Lower lobe of right lung (tissue), 2 donors: Measurements from ENCODE around the gene PODXL2. TPM values are rescaled to one million over a fixed set of nuclear protein-coding genes. Genes with fewer than 3 reads are reported as not detected.

Experiments
- ATAC-seq, 2 donors: fragments of 200-7000 bp; cut with Tn5 transposase; one replicate each; pipeline ENCODE4 v1.9.1; 2020 to 2022; ENCODE audit warnings: mild to moderate bottlenecking in 2 of 2, moderate library complexity in 2 of 2
- DNase-seq: peaks from one replicate; pipeline ENCODE4 v3.0.0-alpha.2; 2020
- H3K27ac ChIP-seq: fragments of 200-600 bp; one replicate; pipeline ENCODE4 v1.8.0; 2022
- H3K27me3 ChIP-seq: fragments of 200-600 bp; one replicate; pipeline ENCODE4 v1.8.0; 2022; ENCODE audit warnings: low read depth
- H3K36me3 ChIP-seq: fragments of 200-600 bp; one replicate; pipeline ENCODE4 v1.8.0; 2022; ENCODE audit warnings: mild to moderate bottlenecking
- H3K4me1 ChIP-seq: fragments of 200-600 bp; one replicate; pipeline ENCODE4 v1.8.0; 2022
- H3K4me3 ChIP-seq: fragments of 200-600 bp; one replicate; pipeline ENCODE4 v1.8.0; 2022; ENCODE audit warnings: mild to moderate bottlenecking
- H3K9me3 ChIP-seq: fragments of 200-600 bp; one replicate; pipeline ENCODE4 v1.8.0; 2022
- intact Hi-C: fragments of 100-400 bp; cut with DNase I; formaldehyde crosslinking; loops from one replicate; pipeline ENCODE4 v1.11.0; 2022
- total RNA-seq: library from RNA; stranded (reverse); fragmentation: NEBNext Ultra II Directional; extraction: Animal tissue kit (Norgen Biotek cat#: 25700); gene quantifications from one replicate; pipeline ENCODE4 v1.2.1, GENCODE V29; 2021
- TF ChIP-seq, protein P1 (sequence below): fragments of 200-600 bp; IDR thresholded peaks from one replicate; pipeline ENCODE4 v1.8.0; 2022; ENCODE audit warnings: antibody characterized with exemption, mild to moderate bottlenecking
- donor health status: DM: no; HTN: yes; CAD: no; lungs with severe emphysema.

The PODXL2 gene
- total RNA-seq, 1 donor from 2014 or later = 2.2 TPM

DNA sequence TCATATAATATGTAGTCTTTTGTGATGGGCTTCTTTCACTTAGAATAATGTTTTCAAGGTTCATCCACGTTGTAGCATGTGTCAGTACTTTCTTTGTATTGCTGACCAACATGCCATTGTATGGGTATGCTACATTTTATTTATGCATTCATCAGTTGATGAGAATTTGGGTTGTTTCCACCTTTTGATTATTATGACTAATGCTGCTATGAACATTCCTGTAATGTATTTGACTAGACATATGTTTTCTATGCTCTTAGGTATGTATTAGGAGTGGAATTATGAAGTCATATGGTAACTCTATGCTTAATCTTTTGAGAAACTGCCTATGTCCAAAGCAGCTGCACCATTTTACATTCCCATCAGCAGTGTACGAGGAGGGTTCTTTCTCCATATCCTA, 3.2 kb upstream of the PODXL2 start:
- ATAC-seq = no peak
- intact Hi-C loops = no loop called here
- TF ChIP-seq, protein P1, sequence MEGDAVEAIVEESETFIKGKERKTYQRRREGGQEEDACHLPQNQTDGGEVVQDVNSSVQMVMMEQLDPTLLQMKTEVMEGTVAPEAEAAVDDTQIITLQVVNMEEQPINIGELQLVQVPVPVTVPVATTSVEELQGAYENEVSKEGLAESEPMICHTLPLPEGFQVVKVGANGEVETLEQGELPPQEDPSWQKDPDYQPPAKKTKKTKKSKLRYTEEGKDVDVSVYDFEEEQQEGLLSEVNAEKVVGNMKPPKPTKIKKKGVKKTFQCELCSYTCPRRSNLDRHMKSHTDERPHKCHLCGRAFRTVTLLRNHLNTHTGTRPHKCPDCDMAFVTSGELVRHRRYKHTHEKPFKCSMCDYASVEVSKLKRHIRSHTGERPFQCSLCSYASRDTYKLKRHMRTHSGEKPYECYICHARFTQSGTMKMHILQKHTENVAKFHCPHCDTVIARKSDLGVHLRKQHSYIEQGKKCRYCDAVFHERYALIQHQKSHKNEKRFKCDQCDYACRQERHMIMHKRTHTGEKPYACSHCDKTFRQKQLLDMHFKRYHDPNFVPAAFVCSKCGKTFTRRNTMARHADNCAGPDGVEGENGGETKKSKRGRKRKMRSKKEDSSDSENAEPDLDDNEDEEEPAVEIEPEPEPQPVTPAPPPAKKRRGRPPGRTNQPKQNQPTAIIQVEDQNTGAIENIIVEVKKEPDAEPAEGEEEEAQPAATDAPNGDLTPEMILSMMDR = no peak

DNA sequence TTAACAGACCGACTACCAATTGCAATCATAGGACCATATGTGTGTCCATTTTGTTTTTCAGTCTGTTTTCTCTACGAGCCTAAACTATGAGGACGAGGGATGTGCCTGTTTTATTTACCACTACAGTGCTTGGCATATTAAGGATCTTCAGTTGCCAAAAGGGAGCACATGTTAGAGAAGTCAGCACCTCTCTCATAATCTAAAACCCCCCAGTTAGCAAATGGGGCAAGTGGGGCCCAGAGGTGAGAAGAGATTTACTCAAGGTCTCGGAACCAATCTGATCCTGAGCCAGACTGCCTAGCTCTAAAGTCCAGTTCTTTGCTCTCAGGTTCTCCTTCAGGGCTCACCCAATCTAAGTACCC, 578 bp upstream of the PODXL2 start:
- no peak for DNase-seq
- no peak for ATAC-seq
- Histone ChIP-seq H3K4me3 (no peak overlapping the region), H3K4me1 (peaks cover 14% of the 10 kb centered on the region), H3K9me3 (no peaks in the 10 kb centered on the region), H3K27ac (no peak overlapping the region), H3K27me3 (peaks cover 33% of the 10 kb centered on the region), H3K36me3 (no peaks in the 10 kb centered on the region)
- TF ChIP-seq, protein P1 = no peak
- intact Hi-C loops = no loop called here

More for the DNA sequence above, 3.2 kb upstream of the PODXL2 start:
- Histone ChIP-seq H3K27ac (no peak overlapping the region), H3K36me3 (peaks cover 14% of the 10 kb centered on the region), H3K4me3 (no peak overlapping the region), H3K27me3 (peaks cover 12% of the 10 kb centered on the region), H3K4me1 (peaks cover 14% of the 10 kb centered on the region), H3K9me3 (no peaks in the 10 kb centered on the region)
- DNase-seq = no peak

DNA sequence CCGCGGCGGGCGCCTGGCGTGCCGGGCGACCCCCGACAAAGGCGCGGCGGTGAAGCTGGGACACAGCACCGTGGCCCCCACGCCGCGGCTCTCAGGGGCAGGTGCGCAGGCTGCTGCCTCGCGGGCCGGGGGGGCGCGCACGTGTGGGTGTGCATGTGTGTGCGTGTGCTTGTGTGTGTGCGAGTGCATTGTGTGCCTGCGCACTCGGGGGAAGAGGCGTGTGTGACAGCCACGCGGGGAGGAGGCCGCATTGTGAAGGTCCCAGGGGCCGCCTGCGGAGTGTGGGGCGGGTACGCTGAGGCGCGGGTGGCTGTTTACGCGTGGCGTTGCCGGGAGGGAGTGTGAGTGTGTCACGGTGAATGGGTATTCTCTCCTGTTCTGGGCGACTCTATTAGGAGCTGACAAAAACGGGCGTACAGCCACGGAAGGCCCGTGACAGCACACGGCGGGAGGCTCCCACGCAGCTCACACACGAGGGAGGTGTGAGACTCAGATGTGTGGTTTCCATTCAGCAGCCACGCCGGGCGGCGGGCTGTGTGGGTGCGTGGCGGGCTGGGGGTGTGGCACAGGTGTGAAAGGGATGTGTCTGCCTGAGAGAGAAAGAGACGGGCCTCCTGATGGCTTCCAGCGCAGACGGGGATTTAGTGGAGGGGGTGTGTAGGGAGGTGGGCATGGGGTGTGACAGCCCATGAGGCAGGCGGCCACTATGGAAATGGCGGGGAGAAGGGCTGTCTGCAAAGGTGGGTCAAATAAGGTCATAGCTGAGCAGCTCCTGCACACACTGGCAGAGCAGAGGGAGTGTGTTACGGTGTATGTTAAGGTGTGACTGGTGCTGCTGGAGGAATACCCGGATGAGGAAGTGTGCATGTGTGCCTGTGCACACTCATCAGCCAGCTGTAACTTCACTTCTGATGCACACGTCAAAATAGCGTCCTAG, 750 bp downstream of the PODXL2 start:
- peaks cover 14% of the 10 kb centered on the region for H3K4me1 ChIP-seq
- peak overlapping the region; percentile 57 for H3K4me3 ChIP-seq
- no peaks in the 10 kb centered on the region for H3K9me3 ChIP-seq
- no peak for DNase-seq
- intact Hi-C loops = no loop called here
- H3K27me3 ChIP-seq = peaks cover 33% of the 10 kb centered on the region
- H3K36me3 ChIP-seq = no peaks in the 10 kb centered on the region
- TF ChIP-seq, protein P1 = no peak
- no peak overlapping the region for H3K27ac ChIP-seq
- ATAC-seq = peak; percentile 31 to 41

DNA sequence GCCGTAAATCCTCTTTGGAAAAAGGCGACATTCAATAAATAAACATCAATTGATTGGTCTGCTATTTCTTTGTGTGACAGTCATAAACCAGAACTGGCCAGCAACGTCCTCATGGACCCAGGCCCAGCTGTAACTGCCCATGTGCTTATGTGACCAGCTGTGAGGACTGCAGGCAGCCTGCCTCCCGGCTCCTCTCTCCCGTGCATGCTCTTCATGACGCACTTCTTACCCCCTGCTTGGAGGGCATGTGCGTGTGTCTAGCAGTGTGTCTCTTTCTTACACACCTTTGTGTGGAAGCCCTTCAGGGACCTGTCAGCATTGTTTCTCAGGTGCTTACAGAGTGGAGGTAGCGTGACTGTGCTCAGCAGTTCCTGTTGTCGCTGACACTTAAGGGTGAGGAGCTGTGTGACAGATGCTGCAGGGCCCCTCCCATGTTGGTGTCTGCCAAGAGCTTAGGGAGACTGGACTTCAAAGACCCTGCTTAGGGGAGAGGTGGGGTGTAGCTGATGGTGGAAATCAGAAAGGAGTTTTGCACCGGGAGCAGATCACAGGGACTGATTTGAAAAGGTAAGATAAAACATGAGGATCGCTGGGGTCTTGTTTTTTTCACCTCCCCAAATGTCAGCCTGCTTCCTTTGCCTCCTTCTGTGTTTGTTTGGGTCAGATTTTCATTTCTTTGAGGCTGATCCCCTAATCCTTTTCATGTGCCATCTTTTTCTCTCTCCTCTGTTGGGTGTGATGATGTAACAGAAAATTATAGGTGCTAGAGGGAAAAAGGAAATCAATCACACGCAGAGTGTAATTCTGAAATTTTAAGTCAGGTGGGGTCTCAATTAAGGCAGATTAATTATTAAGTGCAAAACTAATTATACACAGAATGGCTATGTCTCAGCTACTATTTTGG, 2.1 kb downstream of the PODXL2 start:
- Histone ChIP-seq H3K9me3 (no peaks in the 10 kb centered on the region), H3K36me3 (no peaks in the 10 kb centered on the region), H3K27me3 (peaks cover 33% of the 10 kb centered on the region), H3K4me1 (peaks cover 14% of the 10 kb centered on the region), H3K27ac (no peak overlapping the region), H3K4me3 (no peak overlapping the region)
- ATAC-seq (no peak), DNase-seq (no peak)
- intact Hi-C loops = no loop called here
- TF ChIP-seq, protein P1 = no peak

DNA sequence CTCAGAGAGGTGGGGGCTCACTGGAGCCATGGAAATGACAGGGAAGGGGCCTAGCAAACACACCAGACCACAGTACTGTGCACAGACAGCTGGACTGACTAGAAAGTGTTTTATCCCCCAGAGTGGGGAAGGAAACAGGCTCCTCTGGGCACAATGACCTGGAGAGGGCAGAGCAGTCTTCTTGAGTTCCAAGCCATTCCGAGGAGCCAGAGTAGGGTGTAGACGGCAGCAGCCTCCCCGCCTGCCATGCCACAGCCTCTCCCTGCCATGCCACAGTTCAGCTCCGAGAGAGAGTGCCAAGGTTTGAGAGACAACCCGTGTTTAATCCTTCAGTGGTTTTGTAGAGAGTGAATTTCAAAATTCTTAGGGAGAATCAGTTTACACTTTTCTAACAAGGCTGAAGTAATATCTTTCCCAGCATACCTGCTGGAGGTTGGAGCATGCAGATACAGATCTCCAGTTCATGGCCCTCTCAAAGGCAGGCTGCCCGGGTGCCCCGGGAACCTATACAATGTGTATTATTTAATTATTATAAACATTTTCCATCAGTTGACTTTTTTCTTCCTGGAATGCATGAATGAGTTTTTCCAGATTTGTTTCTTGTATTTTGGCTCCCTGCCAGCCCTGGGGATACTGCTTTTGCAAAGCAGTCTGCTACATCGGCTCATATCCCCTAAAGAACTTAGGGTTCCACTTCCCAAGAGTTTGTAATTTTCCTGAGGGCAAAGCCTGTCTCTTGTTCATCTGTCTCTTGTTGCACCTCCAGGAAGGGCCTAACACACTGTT, 3.2 kb downstream of the PODXL2 start:
- DNase-seq (no peak), ATAC-seq (no peak)
- intact Hi-C loops = no loop called here
- H3K4me3 ChIP-seq = no peak overlapping the region
- H3K36me3 ChIP-seq = no peaks in the 10 kb centered on the region
- peaks cover 33% of the 10 kb centered on the region for H3K27me3 ChIP-seq
- H3K9me3 ChIP-seq = no peaks in the 10 kb centered on the region
- TF ChIP-seq, protein P1 = no peak
- no peak overlapping the region for H3K27ac ChIP-seq
- H3K4me1 ChIP-seq = peaks cover 14% of the 10 kb centered on the region
